Kidney epithelial cell (primary cell): ENCODE data around the gene SEMA4A. TPM values are rescaled to one million over a fixed set of nuclear protein-coding genes. Genes with fewer than 3 reads are reported as not detected.

ENCODE experiments used
- DNase-seq: peaks from one replicate; pipeline ENCODE4 v3.0.0-alpha.2; 2010; ENCODE audit warnings: low read depth
- H3K27me3 ChIP-seq: 2 replicates; pipeline ENCODE4 v1.6.0; 2011; ENCODE audit warnings: low read length; ENCODE audit not compliant: control insufficient read depth, insufficient read depth
- H3K36me3 ChIP-seq: 2 replicates; pipeline ENCODE4 v1.5.1; 2011; ENCODE audit warnings: low read length; ENCODE audit not compliant: control insufficient read depth, insufficient read depth
- H3K4me3 ChIP-seq: 2 replicates; pipeline ENCODE4 v1.5.1; 2011; ENCODE audit warnings: low read depth, mild to moderate bottlenecking, control low read depth, low read length
- total RNA-seq: library from RNA; depleted of rRNA; stranded (reverse); fragments of >200 nt; gene quantifications from 2 replicates; pipeline ENCODE4 v1.2.3, GENCODE V29; 2015
- TF ChIP-seq, protein P1 (sequence below): IDR thresholded peaks from 2 replicates; pipeline ENCODE4 v1.5.1; 2011; ENCODE audit warnings: mild to moderate bottlenecking, moderate library complexity, low read length, control low read depth, inconsistent platforms; ENCODE audit not compliant: insufficient read depth, poor library complexity, severe bottlenecking

The SEMA4A gene
- total RNA-seq, 1 donor from 2014 or later, result 2.6 TPM

DNA sequence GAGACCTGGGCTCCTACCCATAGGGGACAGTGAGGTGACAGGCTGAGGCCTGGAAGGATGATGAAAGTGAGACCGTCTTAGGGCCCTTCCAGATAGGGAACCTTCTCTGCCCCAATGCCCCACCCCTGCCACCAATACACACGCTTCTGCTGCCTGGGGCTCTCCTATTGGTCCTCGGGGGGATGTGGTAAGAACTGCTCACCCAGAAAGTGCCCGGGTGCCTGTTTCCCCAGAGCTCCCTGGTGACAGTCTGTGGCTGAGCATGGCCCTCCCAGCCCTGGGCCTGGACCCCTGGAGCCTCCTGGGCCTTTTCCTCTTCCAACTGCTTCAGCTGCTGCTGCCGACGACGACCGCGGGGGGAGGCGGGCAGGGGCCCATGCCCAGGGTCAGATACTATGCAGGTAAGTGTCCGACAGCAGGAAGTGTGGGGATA lies 948 bp downstream of the SEMA4A start:
- Histone ChIP-seq H3K4me3 (no peak overlapping the region), H3K27me3 (peaks cover 26% of the 10 kb centered on the region), H3K36me3 (no peaks in the 10 kb centered on the region)
- TF ChIP-seq, protein P1, sequence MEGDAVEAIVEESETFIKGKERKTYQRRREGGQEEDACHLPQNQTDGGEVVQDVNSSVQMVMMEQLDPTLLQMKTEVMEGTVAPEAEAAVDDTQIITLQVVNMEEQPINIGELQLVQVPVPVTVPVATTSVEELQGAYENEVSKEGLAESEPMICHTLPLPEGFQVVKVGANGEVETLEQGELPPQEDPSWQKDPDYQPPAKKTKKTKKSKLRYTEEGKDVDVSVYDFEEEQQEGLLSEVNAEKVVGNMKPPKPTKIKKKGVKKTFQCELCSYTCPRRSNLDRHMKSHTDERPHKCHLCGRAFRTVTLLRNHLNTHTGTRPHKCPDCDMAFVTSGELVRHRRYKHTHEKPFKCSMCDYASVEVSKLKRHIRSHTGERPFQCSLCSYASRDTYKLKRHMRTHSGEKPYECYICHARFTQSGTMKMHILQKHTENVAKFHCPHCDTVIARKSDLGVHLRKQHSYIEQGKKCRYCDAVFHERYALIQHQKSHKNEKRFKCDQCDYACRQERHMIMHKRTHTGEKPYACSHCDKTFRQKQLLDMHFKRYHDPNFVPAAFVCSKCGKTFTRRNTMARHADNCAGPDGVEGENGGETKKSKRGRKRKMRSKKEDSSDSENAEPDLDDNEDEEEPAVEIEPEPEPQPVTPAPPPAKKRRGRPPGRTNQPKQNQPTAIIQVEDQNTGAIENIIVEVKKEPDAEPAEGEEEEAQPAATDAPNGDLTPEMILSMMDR, result no peak
- no peak for DNase-seq

DNA sequence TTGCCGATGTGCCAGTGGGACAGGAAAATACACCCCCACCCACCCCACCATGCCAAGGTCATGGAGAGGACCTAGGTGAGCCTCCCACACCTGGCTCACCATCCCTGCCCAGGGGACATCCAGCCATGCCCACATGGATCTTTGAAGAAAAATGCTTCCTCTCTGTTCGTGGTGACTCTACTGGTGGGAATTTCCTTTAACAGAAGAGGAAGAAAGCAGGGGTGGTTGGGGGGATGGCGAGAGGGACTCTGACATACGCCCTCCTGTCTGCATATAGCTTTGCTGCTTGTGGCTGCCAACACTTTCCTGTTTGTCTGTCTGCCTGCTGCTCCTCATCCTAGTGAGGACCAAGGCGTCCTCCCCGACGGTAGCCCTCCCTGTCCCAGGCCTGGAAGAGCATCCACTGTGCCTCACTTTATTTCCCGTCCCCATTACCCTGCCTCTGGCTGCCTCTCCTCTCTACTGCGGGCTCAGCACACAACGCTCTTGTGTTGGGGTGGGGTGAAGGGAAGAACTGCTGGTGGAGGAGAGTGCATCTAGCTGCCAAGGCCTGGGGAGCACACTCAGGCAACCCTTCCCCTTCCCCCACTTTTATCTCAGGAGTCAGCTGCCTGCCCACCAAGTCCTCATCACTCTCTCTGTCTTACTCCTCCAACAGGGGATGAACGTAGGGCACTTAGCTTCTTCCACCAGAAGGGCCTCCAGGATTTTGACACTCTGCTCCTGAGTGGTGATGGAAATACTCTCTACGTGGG lies 2.5 kb downstream of the SEMA4A start:
- no peaks in the 10 kb centered on the region for H3K36me3 ChIP-seq
- no peak overlapping the region for H3K4me3 ChIP-seq
- TF ChIP-seq, protein P1, result no peak
- DNase-seq, result no peak
- H3K27me3 ChIP-seq, result peaks cover 11% of the 10 kb centered on the region

DNA sequence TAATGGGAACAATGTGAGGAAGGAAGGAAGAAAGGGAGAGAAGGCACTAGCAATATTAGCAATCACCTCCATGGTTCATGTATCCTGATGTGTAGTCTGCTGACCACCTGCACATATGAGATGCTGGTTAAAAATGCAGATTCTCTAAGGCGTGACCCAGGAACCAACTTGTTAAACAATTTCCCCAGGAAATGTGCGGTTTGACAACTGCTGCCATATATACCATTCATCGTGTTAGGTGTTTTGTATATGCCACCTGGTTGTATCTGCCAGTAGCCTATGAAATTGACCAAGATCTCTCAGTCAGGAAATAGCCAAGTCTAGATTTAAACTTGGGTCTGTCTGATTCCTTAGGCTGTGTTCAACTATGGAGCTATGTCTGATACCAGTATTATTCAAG lies 4.1 kb downstream of the SEMA4A start:
- DNase-seq, result no peak
- TF ChIP-seq, protein P1, result no peak
- no peak overlapping the region for H3K4me3 ChIP-seq
- H3K27me3 ChIP-seq, result peaks cover 11% of the 10 kb centered on the region
- H3K36me3 ChIP-seq, result no peaks in the 10 kb centered on the region

DNA sequence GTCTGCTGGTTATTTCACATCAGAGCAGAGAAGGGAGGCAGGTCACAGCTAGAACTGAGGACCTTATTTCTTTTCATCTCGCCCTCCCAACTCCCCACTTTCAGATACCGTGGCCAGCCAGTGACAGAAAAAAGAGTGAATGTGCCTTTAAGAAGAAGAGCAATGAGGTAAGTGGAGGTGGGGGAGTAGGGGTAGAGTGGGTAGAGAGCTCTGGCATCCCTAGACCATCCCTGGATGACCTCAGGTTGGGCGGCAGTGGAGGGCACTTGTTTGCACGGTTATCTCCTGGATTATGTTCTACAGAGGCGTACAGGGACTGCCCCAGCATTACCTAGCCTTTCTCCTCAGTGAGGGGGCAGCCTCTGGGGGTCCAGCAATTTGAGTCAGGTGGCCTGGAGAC lies 4.6 kb downstream of the SEMA4A start:
- Histone ChIP-seq H3K27me3 (peaks cover 11% of the 10 kb centered on the region), H3K36me3 (no peaks in the 10 kb centered on the region), H3K4me3 (no peak overlapping the region)
- DNase-seq, result no peak
- TF ChIP-seq, protein P1, result no peak

DNA sequence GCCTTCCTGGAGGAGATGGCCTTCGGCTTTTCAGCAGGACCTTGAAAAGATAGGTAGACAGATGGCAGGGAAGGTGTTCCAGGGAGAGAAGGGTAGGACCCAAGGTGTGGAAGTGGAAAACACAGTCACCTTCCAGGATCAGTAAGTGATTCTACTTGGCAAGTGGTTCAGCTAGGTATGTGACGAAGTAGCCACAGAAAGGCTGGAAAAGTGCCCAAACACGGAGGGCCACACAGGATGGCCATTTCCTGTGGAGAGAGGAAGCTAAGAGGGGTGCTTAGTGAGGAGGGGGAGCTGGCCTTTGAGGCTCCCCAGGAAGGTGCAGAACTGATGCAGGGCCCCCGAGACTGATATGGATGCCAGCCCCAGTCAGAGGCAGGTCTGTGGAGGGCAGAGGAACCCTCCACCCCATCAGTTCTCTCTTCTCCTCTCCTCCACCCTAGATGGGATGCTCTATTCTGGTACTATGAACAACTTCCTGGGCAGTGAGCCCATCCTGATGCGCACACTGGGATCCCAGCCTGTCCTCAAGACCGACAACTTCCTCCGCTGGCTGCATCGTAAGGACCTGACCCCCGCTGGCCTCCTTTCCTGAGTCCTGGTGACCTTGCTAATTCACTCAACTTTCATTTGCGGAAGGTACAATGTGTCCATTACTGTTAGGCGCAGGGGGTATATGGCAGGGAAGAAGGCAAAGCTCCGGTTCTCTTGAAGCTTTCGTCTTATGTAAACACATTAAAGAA lies 6.8 kb downstream of the SEMA4A start:
- TF ChIP-seq, protein P1, result no peak
- H3K36me3 ChIP-seq, result no peaks in the 10 kb centered on the region
- no peak for DNase-seq
- no peak overlapping the region for H3K4me3 ChIP-seq
- H3K27me3 ChIP-seq, result peaks cover 4% of the 10 kb centered on the region
